Tibial artery (tissue), 4 donors: ENCODE data around the gene MGLL.

ENCODE experiments used
- DNase-seq, 2 donors: peaks; one replicate each; pipeline ENCODE4 v3.0.0-alpha.2; 2019
- H3K27ac ChIP-seq, 2 donors: fragments of 200-600 bp; sonication (generic) in 1 of 2; 1 replicate in 1 of 2; 2 replicates in 1 of 2; pipeline ENCODE4 v1.5.1; 2018 to 2019; ENCODE audit warnings: mild to moderate bottlenecking in 1 of 2
- H3K27me3 ChIP-seq, 2 donors: fragments of 200-600 bp; sonication (generic) in 1 of 2; one replicate each; pipeline versions ENCODE4 v1.5.1 to v1.6.0; 2016 to 2019
- H3K36me3 ChIP-seq, 3 donors: fragments of 200-600 bp; sonication (generic) in 2 of 3; one replicate each; pipeline ENCODE4 v1.5.1; 2016 to 2019; ENCODE audit warnings: mild to moderate bottlenecking in 2 of 3
- H3K4me1 ChIP-seq, 4 donors: fragments of 200-600 bp; sonication (generic) in 2 of 4; 1 replicate in 3 of 4; 2 replicates in 1 of 4; pipeline ENCODE4 v1.5.1; 2016 to 2019
- H3K4me3 ChIP-seq, 2 donors: fragments of 200-600 bp; sonication (generic) in 1 of 2; 1 replicate in 1 of 2; 2 replicates in 1 of 2; pipeline ENCODE4 v1.5.1; 2018 to 2019; ENCODE audit warnings: mild to moderate bottlenecking in 2 of 2
- H3K9me3 ChIP-seq, 3 donors: fragments of 200-600 bp; sonication (generic) in 1 of 3; one replicate each; pipeline ENCODE4 v1.5.1; 2016 to 2019
- intact Hi-C: fragments of 100-400 bp; cut with DNase I; formaldehyde crosslinking; loops from one replicate; pipeline ENCODE4 v1.15.0; 2023; ENCODE audit warnings: low total_unique reads
- TF ChIP-seq, protein P1 (sequence below), 2 experiments: fragments of 200-600 bp in 1 of 2; fragments of 450-650 bp in 1 of 2; IDR thresholded peaks; one replicate each; pipeline ENCODE4 v1.5.1; 2017 to 2019; ENCODE audit warnings: antibody characterized with exemption in 2 of 2, mild to moderate bottlenecking in 1 of 2, moderate library complexity in 1 of 2

The MGLL gene

GRCh38 chr3:127760791-127761440, 61.4 kb downstream of the MGLL start:
- H3K4me3 ChIP-seq: no peak overlapping the region
- H3K9me3 ChIP-seq: no peaks in the 10 kb centered on the region
- no peaks in the 10 kb centered on the region for H3K27me3 ChIP-seq
- TF ChIP-seq, protein P1, sequence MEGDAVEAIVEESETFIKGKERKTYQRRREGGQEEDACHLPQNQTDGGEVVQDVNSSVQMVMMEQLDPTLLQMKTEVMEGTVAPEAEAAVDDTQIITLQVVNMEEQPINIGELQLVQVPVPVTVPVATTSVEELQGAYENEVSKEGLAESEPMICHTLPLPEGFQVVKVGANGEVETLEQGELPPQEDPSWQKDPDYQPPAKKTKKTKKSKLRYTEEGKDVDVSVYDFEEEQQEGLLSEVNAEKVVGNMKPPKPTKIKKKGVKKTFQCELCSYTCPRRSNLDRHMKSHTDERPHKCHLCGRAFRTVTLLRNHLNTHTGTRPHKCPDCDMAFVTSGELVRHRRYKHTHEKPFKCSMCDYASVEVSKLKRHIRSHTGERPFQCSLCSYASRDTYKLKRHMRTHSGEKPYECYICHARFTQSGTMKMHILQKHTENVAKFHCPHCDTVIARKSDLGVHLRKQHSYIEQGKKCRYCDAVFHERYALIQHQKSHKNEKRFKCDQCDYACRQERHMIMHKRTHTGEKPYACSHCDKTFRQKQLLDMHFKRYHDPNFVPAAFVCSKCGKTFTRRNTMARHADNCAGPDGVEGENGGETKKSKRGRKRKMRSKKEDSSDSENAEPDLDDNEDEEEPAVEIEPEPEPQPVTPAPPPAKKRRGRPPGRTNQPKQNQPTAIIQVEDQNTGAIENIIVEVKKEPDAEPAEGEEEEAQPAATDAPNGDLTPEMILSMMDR (IDR thresholded peaks at IDR 0.05): no peak
- peak overlapping the region; percentile 74 to 85 for H3K27ac ChIP-seq
- no peaks in the 10 kb centered on the region for H3K36me3 ChIP-seq
- H3K4me1 ChIP-seq: peaks cover 0 to 53% (median 27%) of the 10 kb centered on the region in 4 donors
- intact Hi-C loops: no loop called here
- DNase-seq: no peak

- H3K27ac ChIP-seq: peak overlapping the region in 1 of 2 donors; percentile 85
- H3K4me1 ChIP-seq: peaks cover 0 to 51% (median 27%) of the 10 kb centered on the region in 4 donors
- H3K4me3 ChIP-seq: no peak overlapping the region
- H3K27me3 ChIP-seq: no peaks in the 10 kb centered on the region
- no peak for DNase-seq
- TF ChIP-seq, protein P1 (IDR thresholded peaks at IDR 0.05): no peak
- intact Hi-C loops: no loop called here
- H3K36me3 ChIP-seq: no peaks in the 10 kb centered on the region
- H3K9me3 ChIP-seq: no peaks in the 10 kb centered on the region
Measured at GRCh38 chr3:127760361-127760760, 62.0 kb downstream of the MGLL start.

- Histone ChIP-seq H3K4me1 (peaks cover 0 to 50% (median 27%) of the 10 kb centered on the region in 4 donors), H3K9me3 (no peaks in the 10 kb centered on the region), H3K4me3 (no peak overlapping the region), H3K36me3 (no peaks in the 10 kb centered on the region), H3K27me3 (no peaks in the 10 kb centered on the region), H3K27ac (peak overlapping the region in 1 of 2 donors; percentile 85)
- intact Hi-C loops: no loop called here
- TF ChIP-seq, protein P1 (IDR thresholded peaks at IDR 0.05): no peak
- DNase-seq: no peak
Measured at GRCh38 chr3:127759826-127760225, 62.5 kb downstream of the MGLL start.

DNA sequence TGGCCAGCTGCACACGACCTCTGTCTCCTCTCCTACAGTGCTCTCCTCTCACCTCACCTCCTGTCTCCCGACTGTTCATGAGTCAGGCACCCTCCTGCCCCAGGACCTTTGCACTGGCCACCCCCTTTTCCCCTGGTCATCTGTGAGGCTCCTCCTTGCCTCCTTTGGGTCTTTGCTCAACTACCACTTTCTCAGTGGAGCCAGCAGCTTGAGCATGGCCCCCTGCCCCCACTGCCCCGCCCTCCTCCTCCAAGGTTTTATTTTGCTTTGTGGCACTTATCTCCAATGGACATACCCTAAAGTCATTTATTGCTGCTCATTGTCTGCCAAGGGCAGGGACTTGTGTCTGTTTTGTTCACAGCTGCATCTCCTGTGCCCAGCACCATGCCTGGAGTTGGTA, 64.3 kb downstream of the MGLL start:
- no peaks in the 10 kb centered on the region for H3K9me3 ChIP-seq
- H3K4me1 ChIP-seq: peaks cover 0 to 54% (median 30%) of the 10 kb centered on the region in 4 donors
- H3K27me3 ChIP-seq: no peaks in the 10 kb centered on the region
- TF ChIP-seq, protein P1 (IDR thresholded peaks at IDR 0.05): no peak
- no peak overlapping the region for H3K27ac ChIP-seq
- intact Hi-C loops: no loop called here
- H3K4me3 ChIP-seq: no peak overlapping the region
- DNase-seq: no peak
- no peaks in the 10 kb centered on the region for H3K36me3 ChIP-seq

DNA sequence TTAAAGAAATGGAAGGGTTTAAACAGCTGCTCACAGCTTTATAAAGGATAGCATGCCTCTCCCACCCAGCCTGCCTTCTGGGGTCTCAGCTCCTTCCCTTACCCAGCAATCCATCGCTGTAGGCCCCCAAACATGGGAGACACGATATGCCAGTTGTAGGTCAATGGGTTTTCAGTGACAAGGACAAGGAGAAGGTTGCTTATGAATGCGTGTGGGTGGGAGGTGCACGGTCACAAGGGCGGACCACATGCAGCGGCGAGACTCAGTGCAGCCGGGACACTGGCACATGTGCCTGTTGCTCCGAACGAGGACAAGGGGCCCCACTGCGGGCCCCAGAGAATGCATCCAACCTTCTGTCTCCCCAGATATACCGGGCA, 67.0 kb downstream of the MGLL start:
- no peaks in the 10 kb centered on the region for H3K27me3 ChIP-seq
- H3K4me1 ChIP-seq: peaks cover 0 to 42% (median 11%) of the 10 kb centered on the region in 4 donors
- no peak overlapping the region for H3K27ac ChIP-seq
- no peak overlapping the region for H3K4me3 ChIP-seq
- no peak for DNase-seq
- TF ChIP-seq, protein P1 (IDR thresholded peaks at IDR 0.05): no peak
- intact Hi-C loops: no loop called here
- H3K9me3 ChIP-seq: no peaks in the 10 kb centered on the region
- no peaks in the 10 kb centered on the region for H3K36me3 ChIP-seq
